Natural killer cell (primary cell): ENCODE results near the gene NAV2. TPM values are rescaled to one million over a fixed set of nuclear protein-coding genes. Genes with fewer than 3 reads are reported as not detected.

Experiments
- ATAC-seq, 3 donors: fragments of 150-1000 bp in 2 of 3; fragments of 200-7000 bp in 1 of 3; cut with Tn5 transposase; 1 replicate in 1 of 3; 2 replicates in 2 of 3; pipeline ENCODE4 v1.10.0; 2021; ENCODE audit warnings: mild to moderate bottlenecking in 2 of 3, moderate library complexity in 2 of 3
- DNase-seq, 2 donors: peaks; one replicate each; pipeline versions ENCODE4 v3.0.0 to v3.0.0-alpha.2; 2013 to 2021; ENCODE audit warnings: mixed read lengths in 1 of 2
- H3K27ac ChIP-seq: one replicate; pipeline ENCODE4 v1.5.1; 2013; ENCODE audit warnings: mild to moderate bottlenecking, low read length
- H3K27me3 ChIP-seq: one replicate; pipeline ENCODE4 v1.6.1; 2013; ENCODE audit warnings: low read length; ENCODE audit not compliant: control insufficient read depth, insufficient read depth
- H3K36me3 ChIP-seq: one replicate; pipeline ENCODE4 v1.6.1; 2013; ENCODE audit warnings: low read length; ENCODE audit not compliant: control insufficient read depth, insufficient read depth
- H3K4me1 ChIP-seq: one replicate; pipeline ENCODE4 v1.6.1; 2013; ENCODE audit warnings: low read length; ENCODE audit not compliant: control insufficient read depth, insufficient read depth
- H3K4me3 ChIP-seq: one replicate; pipeline ENCODE4 v1.5.1; 2013; ENCODE audit warnings: low read length
- H3K9me3 ChIP-seq: one replicate; pipeline ENCODE4 v1.6.1; 2013; ENCODE audit warnings: low read length; ENCODE audit not compliant: control insufficient read depth, insufficient read depth
- H3K27ac Mint-ChIP-seq, 2 donors: one replicate each; pipeline ENCODE4 v1.8.0; 2022; ENCODE audit warnings: mild to moderate bottlenecking in 2 of 2, mixed read lengths in 2 of 2, moderate library complexity in 1 of 2
- H3K27me3 Mint-ChIP-seq, 2 donors: one replicate each; pipeline ENCODE4 v1.8.0; 2022; ENCODE audit warnings: low read depth in 2 of 2, mixed read lengths in 2 of 2
- H3K36me3 Mint-ChIP-seq: one replicate; pipeline ENCODE4 v1.8.0; 2022; ENCODE audit warnings: mixed read lengths
- H3K4me1 Mint-ChIP-seq, 2 donors: one replicate each; pipeline ENCODE4 v1.8.0; 2022; ENCODE audit warnings: mixed read lengths in 2 of 2
- H3K4me3 Mint-ChIP-seq: one replicate; pipeline ENCODE4 v1.8.0; 2022; ENCODE audit warnings: mild to moderate bottlenecking, moderate library complexity, mixed read lengths
- H3K9me3 Mint-ChIP-seq, 2 donors: one replicate each; pipeline ENCODE4 v1.8.0; 2022; ENCODE audit warnings: mixed read lengths in 2 of 2
- CTCF ChIP-seq: fragments of 200-600 bp; IDR thresholded peaks from one replicate; pipeline ENCODE4 v1.8.0; 2022; ENCODE audit warnings: antibody characterized with exemption
- WGBS: methylation state at CpG from one replicate; pipeline ENCODE4 v1.1.7; 2013; ENCODE audit warnings: missing lambda C conversion rate; ENCODE audit not compliant: insufficient coverage; 5-methylcytosine and 5-hydroxymethylcytosine counted together
- intact Hi-C: fragments of 100-400 bp; cut with micrococcal nuclease; formaldehyde crosslinking; loops from one replicate; pipeline ENCODE4 v1.14.2; 2022
- total RNA-seq, 4 donors: library from RNA; stranded (reverse); fragments of 120-200 nt in 1 of 4; gene quantifications; one replicate each; pipeline versions ENCODE4 v1.2.3 to v1.2.4, GENCODE V29; 2013 to 2022

Gene NAV2
- total RNA-seq, 3 donors from 2014 or later (not counting 1 experiment from before 2014, with no cell fraction given), result 0.14 to 1.6 (median 0.43) TPM

DNA sequence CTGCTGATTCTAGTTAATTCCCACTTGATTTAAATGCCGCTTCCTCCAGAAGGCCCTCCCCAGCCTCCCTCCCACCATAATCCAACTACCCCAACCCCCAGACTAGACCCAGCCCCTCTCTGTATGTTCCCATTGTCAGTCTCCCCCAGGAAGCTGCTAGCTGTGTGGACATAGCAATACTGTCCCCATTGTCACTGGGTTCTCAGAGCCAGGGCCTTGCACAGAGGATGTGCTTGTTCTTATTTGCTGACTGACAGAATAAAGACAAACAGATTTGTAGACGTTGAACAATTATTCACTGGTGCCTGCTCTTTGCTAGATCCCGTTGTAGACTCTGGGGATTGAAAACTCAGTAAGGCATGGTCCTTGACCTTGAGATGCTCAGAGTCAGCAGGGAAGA, 45.7 kb upstream of the NAV2 start:
- Histone ChIP-seq H3K27me3 (no peaks in the 10 kb centered on the region), H3K27ac (no peak overlapping the region), H3K9me3 (no peaks in the 10 kb centered on the region), H3K4me3 (no peak overlapping the region), H3K36me3 (no peaks in the 10 kb centered on the region), H3K4me1 (no peaks in the 10 kb centered on the region)
- Mint-ChIP-seq H3K27me3 (peaks cover 0 to 5% of the 10 kb centered on the region in 2 donors), H3K4me3 (no peak overlapping the region), H3K36me3 (no peaks in the 10 kb centered on the region), H3K27ac (no peak overlapping the region), H3K4me1 (peaks cover 0 to 5% of the 10 kb centered on the region in 2 donors), H3K9me3 (no peaks in the 10 kb centered on the region)
- TF ChIP-seq CTCF, result no peak
- WGBS, result 88% methylated on average over 3 of the region's 3 CpGs
- no peak for DNase-seq
- intact Hi-C loops, result no loop called here
- ATAC-seq, result no peak

GRCh38 chr11:19669511-19669910, 43.1 kb upstream of the NAV2 start:
- H3K27me3 ChIP-seq, result no peaks in the 10 kb centered on the region
- DNase-seq, result no peak
- no peak for TF ChIP-seq CTCF
- 100% methylated on average over 1 of the region's 1 CpG for WGBS
- no peaks in the 10 kb centered on the region for H3K9me3 Mint-ChIP-seq
- H3K4me1 Mint-ChIP-seq, result peaks cover 0 to 5% of the 10 kb centered on the region in 2 donors
- peaks cover 1% of the 10 kb centered on the region for H3K4me1 ChIP-seq
- no peak for ATAC-seq
- no peaks in the 10 kb centered on the region for H3K9me3 ChIP-seq
- H3K4me3 ChIP-seq, result no peak overlapping the region
- no peak overlapping the region for H3K27ac Mint-ChIP-seq
- no peaks in the 10 kb centered on the region for H3K36me3 Mint-ChIP-seq
- H3K4me3 Mint-ChIP-seq, result no peak overlapping the region
- no peaks in the 10 kb centered on the region for H3K36me3 ChIP-seq
- peaks cover 0 to 11% of the 10 kb centered on the region in 2 donors for H3K27me3 Mint-ChIP-seq
- H3K27ac ChIP-seq, result no peak overlapping the region
- intact Hi-C loops, result no loop called here

GRCh38 chr11:19670030-19670791, 42.4 kb upstream of the NAV2 start:
- H3K4me1 Mint-ChIP-seq, result peaks cover 0 to 7% of the 10 kb centered on the region in 2 donors
- H3K36me3 ChIP-seq, result no peaks in the 10 kb centered on the region
- ATAC-seq, result no peak
- no peak for DNase-seq
- H3K27ac ChIP-seq, result no peak overlapping the region
- WGBS, result 86% methylated on average over 13 of the region's 13 CpGs
- no peaks in the 10 kb centered on the region for H3K9me3 ChIP-seq
- no peak overlapping the region for H3K27ac Mint-ChIP-seq
- peaks cover 0 to 11% of the 10 kb centered on the region in 2 donors for H3K27me3 Mint-ChIP-seq
- intact Hi-C loops, result no loop called here
- H3K27me3 ChIP-seq, result no peaks in the 10 kb centered on the region
- no peak for TF ChIP-seq CTCF
- H3K36me3 Mint-ChIP-seq, result no peaks in the 10 kb centered on the region
- H3K4me3 Mint-ChIP-seq, result no peak overlapping the region
- no peaks in the 10 kb centered on the region for H3K9me3 Mint-ChIP-seq
- peaks cover 6% of the 10 kb centered on the region for H3K4me1 ChIP-seq
- no peak overlapping the region for H3K4me3 ChIP-seq
